Measurements from ENCODE around the gene COL5A1. TPM values are rescaled to one million over a fixed set of nuclear protein-coding genes. Genes with fewer than 3 reads are reported as not detected.

Gene COL5A1
- total and polyA plus RNA-seq, 4 donors = 12.2 to 169 (median 65.4) TPM

DNA sequence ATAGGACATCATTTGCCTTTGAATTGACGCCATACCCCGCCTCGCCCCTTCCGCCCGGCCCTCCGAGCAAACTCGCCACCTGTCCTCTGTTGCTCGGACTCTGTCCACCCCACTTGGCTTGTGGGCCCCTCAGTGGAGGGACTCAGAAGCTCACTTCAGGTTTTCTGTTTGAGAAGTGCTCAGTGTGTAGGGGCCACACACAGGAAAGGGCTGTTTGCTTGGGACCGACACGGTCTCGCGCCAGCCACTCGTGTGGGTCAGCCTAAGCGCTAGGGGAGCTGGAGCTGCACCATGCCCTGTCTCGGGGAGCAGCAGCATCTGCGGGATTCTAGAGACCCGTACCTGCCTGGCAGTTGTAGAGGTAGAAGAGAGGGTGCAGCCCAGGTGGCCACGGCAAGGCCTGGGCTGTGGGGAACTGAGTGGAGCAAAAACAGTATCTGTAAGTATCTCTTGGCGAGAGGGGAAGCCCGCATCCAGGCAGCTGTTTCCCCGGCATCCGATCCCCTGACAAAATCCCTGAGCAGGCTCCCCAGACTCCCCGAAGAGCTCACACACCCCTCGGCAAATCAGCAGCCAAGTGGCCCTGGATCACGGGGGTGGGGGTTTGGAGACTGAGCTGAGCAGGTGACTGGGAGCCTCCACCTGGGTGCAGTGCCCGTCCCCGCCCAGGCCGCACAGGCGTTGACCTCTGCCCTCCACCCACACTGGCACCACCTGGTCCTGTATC is 52.2 kb downstream of the COL5A1 start:
- Histone ChIP-seq H3K27me3 (ENCODE audit: control insufficient read depth in 3 of 3, insufficient read depth in 3 of 3, low read length in 2 of 3) (no peaks in the 10 kb centered on the region), H3K4me1 (ENCODE audit: control insufficient read depth in 5 of 5, insufficient read depth in 5 of 5, low read length in 5 of 5) (peaks cover 0 to 4% (median 0%) of the 10 kb centered on the region in 5 donors), H3K36me3 (ENCODE audit: control insufficient read depth in 4 of 4, insufficient read depth in 4 of 4, low read length in 4 of 4) (peaks cover 0 to 18% (median 4%) of the 10 kb centered on the region in 4 donors), H3K4me3 (no peak overlapping the region), H3K27ac (ENCODE audit: low read depth in 1 of 2, low read length in 1 of 2) (no peak overlapping the region), H3K9ac (ENCODE audit: insufficient read depth in 1 of 2, low read length in 2 of 2) (no peak overlapping the region), H3K9me3 (ENCODE audit: control insufficient read depth in 4 of 4, insufficient read depth in 3 of 4, low read length in 3 of 4) (no peaks in the 10 kb centered on the region)
- no peak for ATAC-seq (ENCODE audit: insufficient read depth, low FRiP score)
- no peak for DNase-seq
- TF ChIP-seq, protein P1, sequence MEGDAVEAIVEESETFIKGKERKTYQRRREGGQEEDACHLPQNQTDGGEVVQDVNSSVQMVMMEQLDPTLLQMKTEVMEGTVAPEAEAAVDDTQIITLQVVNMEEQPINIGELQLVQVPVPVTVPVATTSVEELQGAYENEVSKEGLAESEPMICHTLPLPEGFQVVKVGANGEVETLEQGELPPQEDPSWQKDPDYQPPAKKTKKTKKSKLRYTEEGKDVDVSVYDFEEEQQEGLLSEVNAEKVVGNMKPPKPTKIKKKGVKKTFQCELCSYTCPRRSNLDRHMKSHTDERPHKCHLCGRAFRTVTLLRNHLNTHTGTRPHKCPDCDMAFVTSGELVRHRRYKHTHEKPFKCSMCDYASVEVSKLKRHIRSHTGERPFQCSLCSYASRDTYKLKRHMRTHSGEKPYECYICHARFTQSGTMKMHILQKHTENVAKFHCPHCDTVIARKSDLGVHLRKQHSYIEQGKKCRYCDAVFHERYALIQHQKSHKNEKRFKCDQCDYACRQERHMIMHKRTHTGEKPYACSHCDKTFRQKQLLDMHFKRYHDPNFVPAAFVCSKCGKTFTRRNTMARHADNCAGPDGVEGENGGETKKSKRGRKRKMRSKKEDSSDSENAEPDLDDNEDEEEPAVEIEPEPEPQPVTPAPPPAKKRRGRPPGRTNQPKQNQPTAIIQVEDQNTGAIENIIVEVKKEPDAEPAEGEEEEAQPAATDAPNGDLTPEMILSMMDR (IDR thresholded peaks at IDR 0.05; ENCODE audit: control extremely low read depth, extremely low read depth) = no peak
- WGBS, 2 donors = 87 to 89% methylated on average over 29 of the region's 29 CpGs

- Histone ChIP-seq H3K9ac (ENCODE audit: insufficient read depth in 1 of 2, low read length in 2 of 2) (no peak overlapping the region), H3K27me3 (ENCODE audit: control insufficient read depth in 3 of 3, insufficient read depth in 3 of 3, low read length in 2 of 3) (no peaks in the 10 kb centered on the region), H3K4me1 (ENCODE audit: control insufficient read depth in 5 of 5, insufficient read depth in 5 of 5, low read length in 5 of 5) (peaks cover 0 to 4% (median 0%) of the 10 kb centered on the region in 5 donors), H3K36me3 (ENCODE audit: control insufficient read depth in 4 of 4, insufficient read depth in 4 of 4, low read length in 4 of 4) (peaks cover 0 to 18% (median 4%) of the 10 kb centered on the region in 4 donors), H3K27ac (ENCODE audit: low read depth in 1 of 2, low read length in 1 of 2) (no peak overlapping the region), H3K4me3 (no peak overlapping the region), H3K9me3 (ENCODE audit: control insufficient read depth in 4 of 4, insufficient read depth in 3 of 4, low read length in 3 of 4) (no peaks in the 10 kb centered on the region)
- ATAC-seq (ENCODE audit: insufficient read depth, low FRiP score) = no peak
- TF ChIP-seq, protein P1 (IDR thresholded peaks at IDR 0.05; ENCODE audit: control extremely low read depth, extremely low read depth) = no peak
- no peak for DNase-seq
- WGBS, 2 donors = 87 to 92% methylated on average over 6 of the region's 6 CpGs
These were observed 52.7 kb downstream of the COL5A1 start for GRCh38 chr9:134694368-134694665.

- peaks cover 0 to 4% (median 0%) of the 10 kb centered on the region in 5 donors for H3K4me1 ChIP-seq (ENCODE audit: control insufficient read depth in 5 of 5, insufficient read depth in 5 of 5, low read length in 5 of 5)
- H3K9ac ChIP-seq (ENCODE audit: insufficient read depth in 1 of 2, low read length in 2 of 2) = no peak overlapping the region
- 90 to 93% methylated on average over 12 of the region's 12 CpGs for WGBS, 2 donors
- H3K4me3 ChIP-seq = no peak overlapping the region
- no peak overlapping the region for H3K27ac ChIP-seq (ENCODE audit: low read depth in 1 of 2, low read length in 1 of 2)
- no peaks in the 10 kb centered on the region for H3K9me3 ChIP-seq (ENCODE audit: control insufficient read depth in 4 of 4, insufficient read depth in 3 of 4, low read length in 3 of 4)
- H3K27me3 ChIP-seq (ENCODE audit: control insufficient read depth in 3 of 3, insufficient read depth in 3 of 3, low read length in 2 of 3) = no peaks in the 10 kb centered on the region
- TF ChIP-seq, protein P1 (IDR thresholded peaks at IDR 0.05; ENCODE audit: control extremely low read depth, extremely low read depth) = no peak
- peaks cover 0 to 18% (median 4%) of the 10 kb centered on the region in 4 donors for H3K36me3 ChIP-seq (ENCODE audit: control insufficient read depth in 4 of 4, insufficient read depth in 4 of 4, low read length in 4 of 4)
- ATAC-seq (ENCODE audit: insufficient read depth, low FRiP score) (no peak), DNase-seq (no peak)
These were observed 53.1 kb downstream of the COL5A1 start for GRCh38 chr9:134694714-134695113.

Measured in lung (tissue), 12 donors.